ENCODE results near the gene CGB7. TPM values are rescaled to one million over a fixed set of nuclear protein-coding genes. Genes with fewer than 3 reads are reported as not detected.

CGB7 gene
- polyA plus RNA-seq, 4 donors: 0.79 to 1.9 (median 1.3) TPM

DNA sequence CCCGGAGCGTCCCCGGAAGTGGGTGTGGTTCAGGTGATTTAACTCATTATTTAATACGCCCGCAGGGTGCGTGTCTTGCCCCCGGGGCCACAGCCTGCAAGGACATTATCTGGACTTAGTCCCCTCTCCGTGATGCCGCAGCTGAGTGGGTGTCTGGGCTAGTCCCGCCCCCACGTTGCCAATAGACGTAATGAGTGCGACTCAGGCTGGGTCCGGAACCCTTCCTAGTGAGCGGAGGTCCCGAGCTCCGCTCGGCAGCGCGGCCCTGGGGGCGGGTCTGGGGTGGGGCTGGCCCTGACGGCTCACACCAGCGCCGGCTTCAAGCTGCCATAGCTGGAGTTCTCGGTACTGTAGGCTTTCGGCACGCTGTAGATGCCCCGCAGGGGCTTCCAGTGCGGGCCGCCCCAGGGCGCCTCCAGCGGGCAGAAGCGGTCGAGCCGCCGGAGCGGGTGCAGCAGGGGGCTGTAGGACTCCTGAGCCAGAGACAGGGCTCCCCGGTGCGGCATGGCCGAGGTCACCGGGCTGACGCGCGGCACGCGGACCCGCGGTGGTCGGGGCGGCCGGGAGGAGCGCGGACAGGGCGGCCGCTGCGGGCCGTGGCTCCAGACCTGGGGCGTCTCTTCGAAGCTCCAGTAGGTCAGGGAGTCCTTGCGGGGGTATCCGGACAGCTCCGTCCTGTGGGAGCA is 39.7 kb downstream of the CGB7 start:
- peak in 1 of 4 donors; percentile 30 for DNase-seq (ENCODE audit: low read depth in 4 of 4, low spot score in 3 of 4)

DNA sequence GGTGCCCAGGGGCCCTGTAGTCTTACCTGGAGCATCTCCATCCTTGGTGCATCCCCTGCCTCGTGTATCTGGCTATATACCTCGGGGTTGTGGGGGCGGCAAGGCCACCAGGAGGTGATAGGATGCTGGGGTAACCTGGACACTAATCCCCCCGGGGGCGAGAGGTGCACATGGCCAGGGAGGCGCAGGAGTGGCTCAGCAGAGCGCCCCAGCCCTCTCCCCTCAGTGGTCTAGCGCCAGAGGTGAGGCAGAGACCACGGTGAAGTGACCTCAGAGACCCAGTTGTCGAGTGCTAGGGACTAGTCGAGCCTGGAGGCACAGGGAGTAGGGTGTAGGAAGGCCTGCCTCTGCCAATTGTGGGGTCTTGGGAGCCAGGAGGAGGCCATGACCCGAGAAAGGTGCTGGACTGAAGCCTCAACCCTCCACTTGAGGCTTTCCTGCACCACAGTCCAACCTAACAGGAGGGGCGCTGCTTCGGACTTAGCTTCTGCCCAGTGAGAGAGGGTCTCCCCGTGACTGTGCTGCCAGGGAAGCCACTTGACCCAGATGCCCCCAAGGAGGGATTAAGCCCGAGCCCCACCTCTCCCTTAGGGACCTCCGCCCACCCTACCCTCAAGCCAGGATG is 40.4 kb downstream of the CGB7 start, which contains the start of gene LHB:
LHB (minus strand) TSS at position 51 of the 625 bp plus-strand sequence; CDS start at position 41, 10 bp downstream.
- DNase-seq (ENCODE audit: low read depth in 4 of 4, low spot score in 3 of 4): no peak

DNA sequence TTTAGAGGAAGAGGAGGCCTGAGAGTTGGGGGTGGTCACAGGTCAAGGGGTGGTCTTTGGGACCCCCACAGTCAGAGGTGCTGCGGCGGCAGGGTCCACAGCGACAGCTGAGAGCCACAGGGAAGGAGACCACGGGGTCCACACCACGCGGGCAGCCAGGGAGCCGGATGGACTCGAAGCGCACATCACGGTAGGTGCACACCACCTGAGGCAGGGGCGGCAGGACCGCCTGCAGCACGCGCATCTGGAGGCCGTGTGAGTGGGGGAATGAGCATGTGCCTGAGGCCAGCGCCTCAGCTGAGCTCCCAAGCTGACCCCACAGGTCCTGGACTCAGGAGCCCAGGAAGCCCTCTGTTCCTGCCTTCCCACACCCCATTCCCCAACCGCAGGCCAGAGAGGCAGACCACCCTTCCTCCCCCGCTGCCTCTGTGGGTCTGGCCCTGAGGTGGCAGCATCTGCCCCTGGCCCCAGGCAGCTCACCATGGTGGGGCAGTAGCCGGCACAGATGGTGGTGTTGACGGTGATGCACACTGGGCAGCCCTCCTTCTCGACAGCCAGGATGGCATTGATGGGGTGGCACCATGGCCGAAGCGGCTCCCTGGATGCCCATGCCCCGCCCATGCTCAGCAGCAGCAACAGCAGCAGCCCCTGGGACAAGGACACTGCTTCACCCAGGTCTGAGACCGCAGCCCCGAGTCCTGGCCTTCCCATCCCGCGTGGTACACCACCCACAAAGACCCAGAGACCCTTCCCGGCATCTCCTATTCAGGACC is 41.3 kb downstream of the CGB7 start:
- DNase-seq (ENCODE audit: low read depth in 4 of 4, low spot score in 3 of 4): no peak

DNA sequence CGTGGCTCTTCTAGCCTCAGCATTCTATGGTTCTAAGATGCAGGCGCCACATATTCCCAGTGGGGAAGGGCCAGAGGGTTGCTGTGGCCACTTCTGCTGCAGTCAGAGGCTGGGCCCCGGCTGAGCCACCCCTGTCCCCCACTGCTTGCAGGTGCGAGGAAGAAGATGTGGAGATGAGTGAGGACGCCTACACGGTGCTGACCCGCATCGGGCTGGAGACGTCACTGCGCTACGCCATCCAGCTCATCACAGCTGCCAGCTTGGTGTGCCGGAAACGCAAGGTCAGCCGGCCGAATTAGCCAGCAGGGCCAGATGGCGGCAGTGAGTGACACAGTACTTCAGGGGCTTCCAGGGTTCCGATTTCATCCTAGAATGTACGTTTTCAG is 42.7 kb downstream of the CGB7 start:
- no peak for DNase-seq (ENCODE audit: low read depth in 4 of 4, low spot score in 3 of 4)

DNA sequence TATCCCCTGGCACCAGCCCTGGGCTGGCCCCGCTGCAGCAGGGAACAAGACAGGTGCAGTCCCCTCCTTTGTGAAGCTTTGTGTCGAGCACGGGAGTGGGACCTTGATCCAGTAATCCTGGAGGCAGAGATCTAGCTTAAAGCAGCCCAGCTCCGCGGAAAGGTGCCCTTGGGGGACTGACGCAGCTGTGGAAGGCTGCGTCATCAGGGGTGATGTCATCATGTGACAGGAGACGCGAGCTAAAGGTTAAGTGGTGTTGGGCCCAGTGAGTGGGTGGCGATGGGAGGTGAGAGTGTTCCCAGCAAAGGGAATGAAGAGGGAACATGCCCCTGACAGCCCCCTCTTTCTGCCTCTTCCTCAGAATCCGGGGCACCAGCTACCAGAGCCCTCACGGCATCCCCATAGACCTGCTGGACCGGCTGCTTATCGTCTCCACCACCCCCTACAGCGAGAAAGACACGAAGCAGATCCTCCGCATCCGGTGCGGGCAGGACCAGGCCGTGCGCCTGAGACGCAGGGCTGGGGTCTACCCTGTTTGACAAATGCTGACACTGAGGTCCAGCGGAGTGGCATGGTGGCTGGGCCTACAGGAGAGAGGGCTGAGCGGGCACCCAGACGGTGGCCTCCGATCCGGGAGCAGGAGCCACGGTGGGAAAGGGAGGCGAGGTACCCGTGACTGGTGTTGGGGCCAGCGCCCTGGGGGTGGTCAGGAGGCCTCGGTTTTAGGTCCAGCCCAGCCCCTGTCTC is 43.3 kb downstream of the CGB7 start:
- no peak for DNase-seq (ENCODE audit: low read depth in 4 of 4, low spot score in 3 of 4)

DNA sequence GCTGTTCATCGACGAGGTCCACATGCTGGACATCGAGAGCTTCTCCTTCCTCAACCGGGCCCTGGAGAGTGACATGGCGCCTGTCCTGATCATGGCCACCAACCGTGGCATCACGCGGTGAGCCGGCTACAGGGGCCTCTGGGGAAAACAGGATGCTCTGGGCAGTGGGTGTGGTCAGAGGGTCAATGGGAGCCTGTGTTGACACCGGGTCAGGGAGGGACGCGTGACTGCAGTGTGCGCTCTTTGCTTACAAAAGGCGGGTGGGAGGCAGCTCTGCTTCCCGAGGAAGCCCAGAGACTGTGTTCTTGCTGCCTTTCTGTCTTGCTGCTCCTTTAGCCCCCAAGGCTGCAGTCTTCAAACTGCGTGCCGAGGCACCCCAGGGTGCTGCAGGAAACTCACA is 46.4 kb downstream of the CGB7 start:
- no peak for DNase-seq (ENCODE audit: low read depth in 4 of 4, low spot score in 3 of 4)

DNA sequence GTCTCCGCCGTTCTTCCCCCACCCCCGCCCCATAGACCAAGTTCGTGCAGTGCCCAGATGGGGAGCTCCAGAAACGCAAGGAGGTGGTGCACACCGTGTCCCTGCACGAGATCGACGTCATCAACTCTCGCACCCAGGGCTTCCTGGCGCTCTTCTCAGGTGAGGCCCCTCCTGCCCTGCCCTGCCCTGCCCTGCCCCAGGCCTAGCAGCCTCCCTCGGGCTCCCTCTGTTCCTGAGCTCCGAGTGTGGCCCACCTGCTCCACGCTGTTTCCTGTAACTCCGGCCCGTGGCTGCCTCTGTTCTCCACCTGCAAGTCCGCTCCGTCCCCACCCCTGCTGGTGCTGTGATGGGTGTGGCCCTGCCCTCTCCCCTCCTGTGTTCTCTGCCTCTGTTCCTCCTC is 47.1 kb downstream of the CGB7 start:
- no peak for DNase-seq (ENCODE audit: low read depth in 4 of 4, low spot score in 3 of 4)

DNA sequence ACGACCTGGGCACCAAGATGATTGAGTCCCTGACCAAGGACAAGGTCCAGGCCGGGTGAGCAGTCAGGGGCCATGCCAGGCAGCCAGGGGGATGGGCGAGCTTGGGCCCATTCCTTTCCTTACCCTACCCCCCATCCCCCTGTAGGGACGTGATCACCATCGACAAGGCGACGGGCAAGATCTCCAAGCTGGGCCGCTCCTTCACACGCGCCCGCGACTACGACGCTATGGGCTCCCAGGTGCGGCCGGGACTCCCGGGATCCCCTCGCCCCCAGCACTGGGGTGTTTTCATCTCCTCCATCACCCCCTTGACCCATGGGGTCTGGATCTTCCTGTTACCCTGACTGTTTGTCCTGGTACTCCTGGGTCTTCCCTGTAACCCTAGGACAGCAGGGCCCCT is 47.7 kb downstream of the CGB7 start:
- DNase-seq (ENCODE audit: low read depth in 4 of 4, low spot score in 3 of 4): no peak

DNA sequence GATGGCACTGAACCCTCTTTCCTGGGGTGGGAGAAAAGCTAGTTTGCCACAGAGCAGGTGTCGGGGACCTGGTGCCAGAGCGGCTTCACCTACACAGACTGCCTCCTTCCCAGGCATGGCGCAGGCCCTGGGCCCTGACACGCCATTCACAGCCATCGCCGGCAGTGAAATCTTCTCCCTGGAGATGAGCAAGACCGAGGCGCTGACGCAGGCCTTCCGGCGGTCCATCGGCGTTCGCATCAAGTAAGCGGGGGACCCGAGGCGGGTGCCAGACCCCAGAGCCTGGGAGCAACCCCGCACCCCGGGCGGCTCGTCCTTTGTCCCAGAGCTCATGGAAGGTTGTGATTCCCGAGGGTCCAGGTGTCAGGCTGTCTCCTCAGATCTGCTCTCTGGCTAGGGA is 50.6 kb downstream of the CGB7 start:
- DNase-seq (ENCODE audit: low read depth in 4 of 4, low spot score in 3 of 4): no peak

DNA sequence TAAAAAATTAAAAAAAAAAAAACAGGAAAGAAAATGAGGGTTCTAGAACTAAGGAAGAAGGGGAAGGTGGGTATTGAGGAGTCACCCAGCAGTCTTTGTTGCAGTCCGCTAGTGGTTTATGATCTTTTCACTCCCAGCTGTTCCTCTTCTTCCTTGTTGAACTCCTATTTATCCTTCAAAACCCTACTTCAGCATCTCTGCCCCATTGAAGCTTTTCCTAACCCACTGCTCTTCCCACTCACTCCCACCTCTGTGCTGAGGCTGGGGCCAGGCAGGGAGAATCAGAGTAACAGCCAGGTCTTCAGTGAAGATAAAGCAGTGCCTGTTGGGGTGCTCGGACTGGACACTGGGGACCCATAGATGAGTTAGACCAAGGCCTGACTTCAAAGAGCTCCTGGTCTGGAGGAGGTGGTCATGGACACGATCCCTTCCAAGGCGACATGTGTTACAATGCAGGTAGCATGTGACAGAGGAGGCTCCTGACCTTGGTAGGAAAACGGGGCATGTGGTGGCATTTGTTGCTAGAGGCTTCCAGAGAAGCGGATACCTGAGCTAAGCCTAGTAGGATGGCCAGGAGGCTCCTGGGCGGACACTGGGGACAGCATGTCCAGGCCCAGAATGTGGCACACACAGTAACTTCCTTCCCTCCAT is 52.5 kb downstream of the CGB7 start:
- DNase-seq (ENCODE audit: low read depth in 4 of 4, low spot score in 3 of 4): no peak

Other genes starting within 250 kb of the CGB7 start
- 10 to 100 TPM; 34.5 to 46.3 (median 38.8) TPM for gene BCAT2, start 246.7 kb downstream of the CGB7 start, polyA plus RNA-seq (ENCODE audit: insufficient read length in 4 of 4)
- gene HSD17B14, start 221.3 kb downstream of the CGB7 start, polyA plus RNA-seq (ENCODE audit: insufficient read length in 4 of 4): 10 to 100 TPM; 25.9 to 44.8 (median 33.1) TPM
- 10 to 100 TPM; 20.4 to 28.7 (median 21.8) TPM for gene PLEKHA4, start 189.1 kb downstream of the CGB7 start, polyA plus RNA-seq (ENCODE audit: insufficient read length in 4 of 4)
- 10 to 100 TPM; 35.7 to 41.1 (median 36.2) TPM for gene PPP1R15A, start 185.3 kb downstream of the CGB7 start, polyA plus RNA-seq (ENCODE audit: insufficient read length in 4 of 4)
- 1 to 10 TPM in 1 of 4 donors, under 1 TPM in 3; 0.64 to 1.2 (median 0.85) TPM for gene TULP2, start 159.0 kb downstream of the CGB7 start, polyA plus RNA-seq (ENCODE audit: insufficient read length in 4 of 4)
- 100 to 1,000 TPM; 273 to 369 (median 280) TPM for gene NUCB1, start 157.4 kb downstream of the CGB7 start, polyA plus RNA-seq (ENCODE audit: insufficient read length in 4 of 4)
- gene DHDH, start 124.0 kb downstream of the CGB7 start, polyA plus RNA-seq (ENCODE audit: insufficient read length in 4 of 4): 10 to 100 TPM in 1 of 4 donors, 1 to 10 TPM in 3; 4.9 to 11.6 (median 6.8) TPM
- 10 to 100 TPM; 72.5 to 91.2 (median 79.4) TPM for gene BAX, start 102.9 kb downstream of the CGB7 start, polyA plus RNA-seq (ENCODE audit: insufficient read length in 4 of 4)
- gene FTL, start 92.4 kb downstream of the CGB7 start, polyA plus RNA-seq (ENCODE audit: insufficient read length in 4 of 4): 1,000 to 10,000 TPM; 2,163 to 3,232 (median 2,621) TPM
- 10 to 100 TPM; 40.5 to 47.3 (median 41.6) TPM for gene GYS1, start 64.4 kb downstream of the CGB7 start, polyA plus RNA-seq (ENCODE audit: insufficient read length in 4 of 4)
- gene RUVBL2, start 63.9 kb downstream of the CGB7 start, polyA plus RNA-seq (ENCODE audit: insufficient read length in 4 of 4): 100 to 1,000 TPM in 1 of 4 donors, 10 to 100 TPM in 3; 77.1 to 105 (median 82.6) TPM
- under 1 TPM in 1 of 4 donors, not detected in 3; 0.26 TPM for gene LHB, start 40.7 kb downstream of the CGB7 start, polyA plus RNA-seq (ENCODE audit: insufficient read length in 4 of 4)
- not detected for gene CGB3, start 33.4 kb downstream of the CGB7 start, polyA plus RNA-seq (ENCODE audit: insufficient read length in 4 of 4)
- gene CGB2, start 25.9 kb downstream of the CGB7 start, polyA plus RNA-seq (ENCODE audit: insufficient read length in 4 of 4): under 1 TPM in 1 of 4 donors, not detected in 3; 0.10 TPM
- not detected for gene CGB1, start 20.9 kb downstream of the CGB7 start, polyA plus RNA-seq (ENCODE audit: insufficient read length in 4 of 4)
- under 1 TPM in 2 of 4 donors, not detected in 2; 0.13 to 0.29 TPM for gene CGB5, start 13.9 kb downstream of the CGB7 start, polyA plus RNA-seq (ENCODE audit: insufficient read length in 4 of 4)
- under 1 TPM in 2 of 4 donors, not detected in 2; 0.12 to 0.51 TPM for gene CGB8, start 8.6 kb downstream of the CGB7 start, polyA plus RNA-seq (ENCODE audit: insufficient read length in 4 of 4)
- 1 to 10 TPM; 3.0 to 4.6 (median 3.7) TPM for gene NTF4, start 7.1 kb upstream of the CGB7 start, polyA plus RNA-seq (ENCODE audit: insufficient read length in 4 of 4)
- gene KCNA7, start 14.9 kb upstream of the CGB7 start, polyA plus RNA-seq (ENCODE audit: insufficient read length in 4 of 4): under 1 TPM in 3 of 4 donors, not detected in 1; 0.03 to 0.07 (median 0.06) TPM
- 100 to 1,000 TPM; 317 to 333 (median 329) TPM for gene SNRNP70, start 27.7 kb upstream of the CGB7 start, polyA plus RNA-seq (ENCODE audit: insufficient read length in 4 of 4)
- gene LIN7B, start 56.6 kb upstream of the CGB7 start, polyA plus RNA-seq (ENCODE audit: insufficient read length in 4 of 4): 1 to 10 TPM; 7.7 to 8.9 (median 8.2) TPM
- 1 to 10 TPM in 1 of 4 donors, under 1 TPM in 3; 0.59 to 1.2 (median 0.86) TPM for gene C19orf73, start 61.4 kb upstream of the CGB7 start, polyA plus RNA-seq (ENCODE audit: insufficient read length in 4 of 4)
- 1 to 10 TPM; 5.5 to 9.4 (median 6.0) TPM for gene PPFIA3, start 61.8 kb upstream of the CGB7 start, polyA plus RNA-seq (ENCODE audit: insufficient read length in 4 of 4)
- 10 to 100 TPM; 27.0 to 30.6 (median 29.7) TPM for gene HRC, start 97.6 kb upstream of the CGB7 start, polyA plus RNA-seq (ENCODE audit: insufficient read length in 4 of 4)
- 10 to 100 TPM; 26.6 to 38.0 (median 31.0) TPM for gene TRPM4, start 100.0 kb upstream of the CGB7 start, polyA plus RNA-seq (ENCODE audit: insufficient read length in 4 of 4)

Measured in right renal pelvis (tissue), 4 donors.